Right ventricle myocardium superior (tissue), 1 donor: ENCODE results near the gene ZSCAN22. TPM values are rescaled to one million over a fixed set of nuclear protein-coding genes. Genes with fewer than 3 reads are reported as not detected.
A peak's percentile ranks its signal among the peaks of the same experiment; 100 is the strongest.
"Not testable (repeated sequence)": the region's sequence is repeated elsewhere in the genome, so short reads cannot be mapped to it uniquely, and the experiment has no call there.

Experiments
- ATAC-seq: fragments of 200-7000 bp; cut with Tn5 transposase; one replicate; pipeline ENCODE4 v1.9.1; 2020; ENCODE audit warnings: mild to moderate bottlenecking; ENCODE audit not compliant: poor library complexity
- DNase-seq: peaks from one replicate; pipeline ENCODE4 v3.0.0-alpha.2; 2020
- intact Hi-C: fragments of 100-400 bp; cut with DNase I; formaldehyde crosslinking; loops from one replicate; pipeline ENCODE4 v1.11.2; 2022
- long read RNA-seq: library from polyadenylated mRNA; unstranded; transcript quantifications from one replicate; pipeline ENCODE4 v2.0.0, GENCODE V29; 2021
- total RNA-seq: library from RNA; stranded (reverse); fragmentation: NEBNext Ultra II Directional; extraction: Animal tissue kit (Norgen Biotek cat#: 25700); gene quantifications from one replicate; pipeline ENCODE4 v1.2.1, GENCODE V29; 2021
- donor health status: DM: no; HTN: yes; CAD: no; lungs with severe emphysema.

ZSCAN22 gene
- total RNA-seq = 1.7 TPM
- long read RNA-seq, full-length matches to known transcripts = 4 of 4 reads
- long read RNA-seq, partial matches to known transcripts = 0 of 4 reads
- long read RNA-seq, other reads (novel, unspliced or antisense) = 0 of 4 reads

- peak; percentile 98 for ATAC-seq
- DNase-seq = peak; percentile 99
- intact Hi-C loops = no loop called here
These were observed at the start of gene ZSCAN22 for GRCh38 chr19:58326914-58327726. TSS of gene ZSCAN22 (plus strand) at chr19:58326994. CDS start at chr19:58334803, 7,809 bp downstream.

- ATAC-seq = no peak
- no peak for DNase-seq
- intact Hi-C loops = no loop called here
These were observed 49.6 kb upstream of the ZSCAN22 start for GRCh38 chr19:58277197-58277596.

GRCh38 chr19:58277748-58278540 is 48.9 kb upstream of the ZSCAN22 start:
- ATAC-seq (peak; percentile 11), DNase-seq (no peak)
- intact Hi-C loops = no loop called here

- intact Hi-C loops = no loop called here
- ATAC-seq = peak; percentile 96
- DNase-seq = peak; percentile 98
These were observed 48.2 kb upstream of the ZSCAN22 start, which contains the start of gene ZNF8 for GRCh38 chr19:58278541-58279041. TSS of gene ZNF8 (plus strand) at chr19:58278955. CDS start at chr19:58279082, 127 bp downstream.

GRCh38 chr19:58279042-58279924 is 47.5 kb upstream of the ZSCAN22 start:
- peak; percentile 90 for DNase-seq
- intact Hi-C loops = no loop called here
- ATAC-seq = peak; percentile 76

- intact Hi-C loops = no loop called here
- no peak for DNase-seq
- no peak for ATAC-seq
These were observed 46.9 kb upstream of the ZSCAN22 start for GRCh38 chr19:58279925-58280316.

GRCh38 chr19:58284199-58284598 is 42.6 kb upstream of the ZSCAN22 start:
- DNase-seq = no peak
- intact Hi-C loops = no loop called here
- no peak for ATAC-seq

- ATAC-seq (no peak), DNase-seq (no peak)
- intact Hi-C loops = no loop called here
These were observed 34.9 kb upstream of the ZSCAN22 start for GRCh38 chr19:58291943-58292342.

- intact Hi-C loops = no loop called here
- no peak for ATAC-seq
- no peak for DNase-seq
These were observed 31.9 kb upstream of the ZSCAN22 start for GRCh38 chr19:58294743-58295374.

- DNase-seq (no peak), ATAC-seq (no peak)
- intact Hi-C loops = no loop called here
These were observed 30.7 kb upstream of the ZSCAN22 start for GRCh38 chr19:58296104-58296503.

- DNase-seq (no peak), ATAC-seq (no peak)
- intact Hi-C loops = no loop called here
These were observed 26.2 kb upstream of the ZSCAN22 start for GRCh38 chr19:58300620-58301019.

GRCh38 chr19:58304255-58304654 is 22.5 kb upstream of the ZSCAN22 start:
- DNase-seq = no peak
- no peak for ATAC-seq
- intact Hi-C loops = no loop called here

- ATAC-seq = peak; percentile 16
- intact Hi-C loops = loop anchor here (5.0 kb wide), 1 partner anchor 122 kb away; the partner anchor contains the start of gene ZNF274
These were observed 22.1 kb upstream of the ZSCAN22 start for GRCh38 chr19:58304748-58305064.

GRCh38 chr19:58305065-58305931 is 21.5 kb upstream of the ZSCAN22 start, which contains the start of gene ERVK3-1:
TSS of gene ERVK3-1 (plus strand) at chr19:58305377. CDS start at chr19:58312169, 6,792 bp downstream.
- ATAC-seq (peak; percentile 99), DNase-seq (peak; percentile 98)
- intact Hi-C loops = loop anchor here (5.0 kb wide), 1 partner anchor 123 kb away; the partner anchor contains the start of gene ZNF274

More at GRCh38 chr19:58304748-58305064, 22.1 kb upstream of the ZSCAN22 start:
- no peak for DNase-seq

- DNase-seq = no peak
- intact Hi-C loops = loop anchor here (5.0 kb wide), 1 partner anchor 124 kb away; the partner anchor contains the start of gene ZNF274
- no peak for ATAC-seq
These were observed 20.9 kb upstream of the ZSCAN22 start for GRCh38 chr19:58305932-58306323.

- intact Hi-C loops = loop anchor here (5.0 kb wide), 1 partner anchor 125 kb away; the partner anchor contains the start of gene ZNF274
- ATAC-seq = no peak
- no peak for DNase-seq
These were observed 19.1 kb upstream of the ZSCAN22 start for GRCh38 chr19:58307736-58308135.

GRCh38 chr19:58310685-58311084 is 16.1 kb upstream of the ZSCAN22 start:
- intact Hi-C loops, ATAC-seq: not testable (repeated sequence)
- DNase-seq = peak; percentile 56
